Suppressor macrophage (primary cell): Measurements from ENCODE around the gene PHB1.
"Not testable (repeated sequence)": the region's sequence is repeated elsewhere in the genome, so short reads cannot be mapped to it uniquely, and the experiment has no call there.

Experiments used
- DNase-seq, 4 experiments: peaks; one replicate each; pipeline ENCODE4 v3.0.0-alpha.2; 2020 to 2022

The PHB1 gene

DNA sequence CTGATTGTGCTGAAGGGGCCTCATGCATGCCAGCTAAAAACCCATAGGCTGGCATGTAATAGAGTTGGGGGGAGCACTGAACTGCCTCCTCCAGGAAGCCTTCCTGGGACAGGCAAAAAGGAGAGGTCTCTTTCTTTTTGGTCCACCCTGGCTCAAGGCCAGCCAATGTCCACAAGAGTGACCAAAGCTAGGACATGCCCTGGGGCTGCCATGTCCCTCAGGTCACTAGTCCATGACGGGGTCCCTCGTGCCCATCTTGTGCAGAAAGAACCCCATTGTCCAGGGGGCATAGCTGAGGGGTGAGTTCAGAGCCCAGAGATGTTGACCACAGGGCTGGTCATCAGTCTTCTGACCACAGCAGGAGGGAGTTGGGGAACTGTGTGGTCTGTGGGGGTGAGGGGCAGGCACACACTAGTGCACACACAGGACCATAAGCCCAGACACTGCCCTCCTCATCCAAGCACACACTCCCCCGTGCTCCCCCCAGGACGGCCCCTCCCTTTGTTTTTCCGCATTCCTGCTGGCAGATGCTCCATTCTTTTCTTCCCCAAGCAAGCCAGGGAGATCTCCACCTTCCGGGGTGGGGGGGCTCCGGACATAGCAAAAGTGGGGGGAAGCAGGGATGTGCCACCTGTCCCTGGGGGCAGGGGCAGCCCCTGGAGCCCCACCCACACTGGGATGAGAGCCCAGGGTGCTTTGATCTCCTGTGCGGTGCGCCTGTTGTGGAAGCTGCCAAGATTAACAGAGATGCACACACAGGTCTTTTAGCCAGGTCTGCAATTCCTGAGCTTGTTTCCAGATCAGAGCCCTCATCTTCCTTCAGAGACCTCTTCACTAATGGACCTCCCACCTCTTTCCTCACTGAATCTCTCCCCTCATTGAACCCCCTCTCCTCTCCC is 25.2 kb upstream of the PHB1 start:
- DNase-seq = no peak

- no peak for DNase-seq
Measured at GRCh38 chr17:49439305-49439672, 24.6 kb upstream of the PHB1 start.

DNA sequence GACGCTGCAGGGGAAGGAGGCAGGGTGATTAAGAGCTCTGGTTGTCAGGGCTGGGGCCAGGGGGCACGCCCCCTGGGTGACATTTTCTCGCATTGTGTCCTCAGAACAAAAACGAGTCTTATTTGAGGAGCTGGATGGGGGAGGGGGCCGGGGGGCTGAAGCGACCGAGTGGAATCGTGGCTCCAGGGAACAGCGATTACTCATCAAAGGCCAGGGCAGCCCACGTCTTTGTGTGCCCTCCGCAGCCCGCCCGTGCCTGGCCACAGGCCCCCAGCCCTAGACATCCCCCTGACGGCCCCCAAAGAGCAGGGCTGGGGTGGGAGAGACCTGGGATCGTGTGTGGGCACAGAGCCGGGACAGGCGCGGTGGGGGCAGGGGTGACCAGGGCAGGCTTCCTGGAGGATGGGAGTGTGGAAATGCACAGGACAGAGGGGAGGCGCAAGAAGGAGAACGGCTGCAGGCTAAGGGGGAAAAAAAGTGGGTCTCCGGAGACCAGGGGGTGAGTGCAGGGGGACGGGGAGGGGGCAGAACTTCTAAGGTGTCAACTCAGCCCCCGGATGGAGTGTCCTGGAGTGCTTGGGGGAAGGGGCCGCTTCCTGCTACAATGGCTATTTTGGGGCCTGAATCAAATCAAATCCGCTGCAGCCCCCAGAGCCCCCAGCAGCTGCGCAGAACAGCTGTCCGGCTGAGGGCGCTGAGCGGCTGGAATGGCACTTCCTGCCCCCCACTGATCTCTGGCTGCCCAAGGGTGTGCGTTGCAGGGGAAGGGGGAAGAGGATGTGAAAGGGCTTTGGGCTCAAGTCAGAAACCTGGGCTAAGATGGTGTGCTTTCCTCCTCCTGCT is 24.0 kb upstream of the PHB1 start:
- peak; percentile 12 to 56 (median 44) for DNase-seq

DNA sequence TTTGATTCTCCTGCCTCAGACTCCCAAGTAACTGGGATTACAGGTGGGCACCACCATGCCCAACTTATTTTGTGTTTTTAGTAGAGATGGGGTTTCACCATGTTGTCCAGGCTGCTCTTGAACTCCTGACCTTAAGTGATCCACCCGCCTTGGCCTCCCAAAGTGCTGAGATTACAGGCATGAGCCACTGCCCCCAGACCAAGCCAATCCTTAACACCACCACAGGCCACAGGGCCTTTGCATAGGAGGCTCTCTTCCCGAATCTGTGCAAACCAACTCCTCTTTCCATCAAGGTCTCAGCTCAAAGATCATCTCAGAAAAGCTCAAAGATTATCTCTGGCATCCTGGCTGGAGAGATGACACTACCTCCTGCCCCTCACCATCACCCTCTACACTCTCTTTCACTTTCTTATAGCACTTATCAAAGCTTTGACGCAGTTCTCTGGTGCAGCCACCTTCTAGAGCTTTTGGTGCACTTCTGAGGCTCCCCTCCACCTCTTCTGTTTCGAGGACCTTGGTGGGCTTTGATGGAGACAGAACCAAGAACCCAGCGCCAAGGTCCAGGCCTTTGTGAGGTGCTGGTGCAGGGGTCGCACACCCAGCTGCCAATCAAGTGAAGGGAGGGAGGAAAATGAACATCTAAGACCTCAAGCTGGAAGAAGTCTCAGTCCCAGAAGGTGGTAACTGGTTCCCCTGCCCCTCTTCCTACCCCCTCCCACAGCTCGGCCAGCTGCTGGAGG is 23.2 kb upstream of the PHB1 start:
- no peak for DNase-seq

GRCh38 chr17:49436174-49436573 is 21.5 kb upstream of the PHB1 start:
- no peak for DNase-seq

DNA sequence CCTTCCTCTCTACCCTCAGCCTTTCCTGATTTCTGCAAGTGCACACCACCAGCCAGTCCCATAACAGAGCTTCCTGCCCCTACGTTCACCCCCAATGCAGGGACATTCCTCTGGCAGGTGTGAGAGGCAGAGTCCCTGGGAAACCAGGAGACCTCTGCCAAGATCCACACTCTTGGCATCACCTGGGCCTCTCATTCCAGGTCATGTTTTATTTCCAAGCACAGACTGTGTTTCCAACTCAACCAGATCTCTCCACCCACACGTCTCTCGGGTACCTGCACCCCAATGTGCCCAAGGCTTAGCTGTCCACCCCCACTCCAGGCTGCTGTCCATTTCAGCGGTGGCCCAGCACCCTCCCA is 21.0 kb upstream of the PHB1 start:
- no peak for DNase-seq

- peak; percentile 64 to 75 (median 70) for DNase-seq
Measured at GRCh38 chr17:49434821-49435670, 20.4 kb upstream of the PHB1 start.

DNA sequence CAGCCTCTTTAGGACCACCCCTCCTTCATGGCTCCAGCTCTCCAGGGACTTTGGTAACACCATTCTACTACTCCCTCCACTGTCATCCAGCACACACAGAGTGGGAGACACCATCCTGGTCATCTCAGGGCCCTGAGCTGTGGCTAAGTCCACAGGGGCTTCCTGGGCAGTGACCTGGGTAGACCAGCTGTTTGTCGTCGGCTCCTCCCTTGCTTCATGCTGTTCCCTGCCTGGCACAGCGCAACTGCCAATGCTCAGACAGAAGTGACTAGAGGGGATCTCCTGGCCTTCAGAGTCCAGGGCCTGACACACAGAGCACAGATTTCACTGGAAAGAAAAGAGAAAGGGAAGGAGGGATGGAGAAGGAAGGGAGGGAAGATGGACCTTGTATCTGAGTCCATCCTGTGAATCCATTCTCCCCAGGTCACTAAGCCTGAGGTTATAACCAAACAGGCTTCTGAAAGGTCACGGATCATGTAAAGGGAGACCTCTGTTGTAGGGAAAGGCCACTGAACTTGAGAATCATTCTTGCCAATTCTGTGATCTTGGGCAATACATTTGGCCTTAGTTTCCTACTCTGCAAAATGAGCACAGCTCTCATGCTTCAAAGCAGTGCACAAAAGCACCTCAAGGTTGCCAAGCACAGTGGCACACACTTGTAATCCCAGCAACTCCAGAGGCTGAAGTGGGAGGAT is 18.5 kb upstream of the PHB1 start:
- DNase-seq = no peak

DNA sequence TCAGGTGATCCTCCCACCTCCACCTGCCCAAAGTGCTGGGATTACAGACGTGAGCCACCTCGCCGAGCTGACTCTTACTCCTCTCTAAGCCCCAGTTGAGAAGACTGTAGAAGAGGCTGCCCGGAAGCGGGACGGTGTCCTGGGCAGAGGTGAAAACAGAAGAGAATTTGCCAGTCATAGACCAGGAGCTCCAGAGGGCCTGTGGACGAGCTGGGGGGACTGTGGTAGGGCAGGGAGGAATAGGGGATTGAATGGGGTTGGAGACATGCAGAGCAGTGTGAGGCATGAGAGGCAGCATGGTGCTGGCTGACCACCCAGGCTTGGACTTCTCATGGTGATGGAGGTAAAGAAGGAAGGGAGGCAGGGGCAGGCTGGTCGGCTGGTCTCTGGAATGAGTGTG is 17.1 kb upstream of the PHB1 start:
- DNase-seq = no peak

- DNase-seq = no peak
Measured at GRCh38 chr17:49425004-49425286, 10.3 kb upstream of the PHB1 start.

DNA sequence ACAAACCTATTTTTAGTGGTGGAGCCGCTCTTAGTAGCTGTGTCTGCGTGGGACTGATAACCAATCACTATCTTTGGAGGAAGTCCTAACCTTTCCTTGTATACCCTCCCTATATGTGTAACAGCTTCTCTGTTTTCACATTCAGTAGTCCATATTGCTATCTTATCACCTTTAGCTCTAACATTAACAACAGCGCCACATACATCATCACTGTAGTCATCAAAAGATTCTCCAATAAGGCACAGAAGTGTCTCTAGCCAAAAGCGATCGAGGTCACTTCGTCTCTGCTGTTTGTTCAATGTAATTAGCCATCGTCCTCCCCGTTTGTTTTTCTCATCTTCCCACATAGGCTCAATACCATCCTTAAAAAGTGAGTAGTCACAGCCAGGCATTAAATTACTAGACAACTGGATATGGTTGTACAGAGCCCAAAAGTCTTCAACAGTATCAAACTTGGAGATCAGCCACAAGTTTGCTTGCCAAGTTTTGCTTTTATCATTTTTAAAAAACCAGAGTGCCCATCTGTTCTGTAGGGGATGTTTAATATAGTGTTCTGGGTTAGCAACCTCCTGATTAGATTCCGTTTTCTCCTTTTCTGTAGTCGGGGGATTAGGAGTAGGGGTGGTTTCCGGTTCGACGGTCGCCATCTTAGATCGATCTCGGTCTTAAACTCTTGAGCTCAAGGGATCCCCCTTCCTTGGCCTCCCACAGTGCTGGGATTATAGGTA is 9.8 kb upstream of the PHB1 start:
- not testable (repeated sequence) for DNase-seq

- DNase-seq = no peak
Measured at GRCh38 chr17:49422714-49423113, 8.0 kb upstream of the PHB1 start.

- DNase-seq = not testable (repeated sequence)
Measured at GRCh38 chr17:49419761-49420160, 5.1 kb upstream of the PHB1 start.

DNA sequence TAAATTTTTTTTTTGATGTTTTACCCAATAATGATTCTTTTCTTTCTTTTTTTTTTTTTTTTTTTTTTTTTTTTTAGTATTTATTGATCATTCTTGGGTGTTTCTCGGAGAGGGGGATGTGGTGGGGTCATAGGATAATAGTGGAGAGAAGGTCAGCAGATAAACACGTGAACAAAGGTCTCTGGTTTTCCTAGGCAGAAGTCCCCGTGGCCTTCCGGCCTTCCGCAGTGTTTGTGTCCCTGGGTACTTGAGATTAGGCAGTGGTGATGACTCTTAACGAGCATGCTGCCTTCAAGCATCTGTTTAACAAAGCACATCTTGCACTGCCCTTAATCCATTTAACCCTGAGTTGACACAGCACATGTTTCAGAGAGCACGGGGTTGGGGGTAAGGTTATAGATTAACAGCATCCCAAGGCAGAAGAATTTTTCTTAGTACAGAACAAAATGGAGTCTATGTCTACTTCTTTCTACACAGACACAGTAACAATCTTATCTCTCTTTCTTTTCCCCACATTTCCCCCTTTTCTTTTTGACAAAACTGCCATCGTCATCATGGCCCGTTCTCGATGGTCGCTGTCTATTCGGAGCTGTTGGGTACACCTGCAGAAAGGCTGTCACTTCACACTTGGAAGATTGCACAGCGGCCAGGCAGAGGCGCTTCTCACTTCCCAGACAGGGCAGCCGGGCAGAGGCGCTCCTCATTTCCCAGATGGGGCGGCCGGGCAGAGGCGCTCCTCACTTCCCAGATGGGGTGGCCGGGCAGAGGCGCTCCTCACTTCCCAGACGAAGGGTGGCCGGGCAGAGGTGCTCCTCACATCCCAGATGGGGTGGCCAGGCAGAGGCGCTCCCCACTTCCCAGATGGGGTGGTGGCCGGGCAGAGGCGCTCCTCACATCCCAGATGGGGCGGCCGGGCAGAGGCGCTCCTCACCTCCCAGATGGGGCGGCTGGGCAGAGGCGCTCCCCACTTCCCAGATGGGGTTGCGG is 4.4 kb upstream of the PHB1 start:
- not testable (repeated sequence) for DNase-seq

- DNase-seq = no peak
Measured at GRCh38 chr17:49414271-49414621, 436 bp downstream of the PHB1 start.

GRCh38 chr17:49409066-49409465 is 5.6 kb downstream of the PHB1 start:
- DNase-seq = no peak

- DNase-seq = peak; percentile 68 to 84 (median 80)
Measured at GRCh38 chr17:49407981-49408501, 6.6 kb downstream of the PHB1 start.

GRCh38 chr17:49407086-49407485 is 7.6 kb downstream of the PHB1 start:
- DNase-seq = no peak

- no peak for DNase-seq
Measured at GRCh38 chr17:49406421-49407061, 8.1 kb downstream of the PHB1 start.
